Endothelial cell of umbilical vein (primary cell): ENCODE measurements around the gene ERCC2. TPM values are rescaled to one million over a fixed set of nuclear protein-coding genes. Genes with fewer than 3 reads are reported as not detected.

Experiments used
- BruUV-seq: library from RNA; stranded (reverse); fragments of 400-500 nt; replicated peaks from 2 replicates; lab custom pipeline; 2021; lab: Mats Ljungman, UMichigan
- CTCF ChIA-PET: fragments of 300-600, 350-600 bp; sonication (Branson Sonifier 250); formaldehyde crosslinking; loops from one replicate; lab custom pipeline; 2021; ENCODE audit warnings: antibody characterized with exemption, inconsistent platforms; lab: Charles Lee
- POLR2A ChIA-PET: fragments of 300-600, 350-600 bp; sonication (Branson Sonifier 250); formaldehyde crosslinking; loops from one replicate; lab custom pipeline; 2021; ENCODE audit warnings: antibody characterized with exemption, inconsistent platforms; lab: Charles Lee
- DNase-seq: peaks from one replicate; pipeline ENCODE4 v3.0.0-alpha.2; 2011; ENCODE audit warnings: low read depth, low spot score
- FAIRE-seq: peaks from 2 replicates; lab custom pipeline; 2011; peaks lifted over from hg19 to GRCh38; lab: Jason Lieb, UNC
- H2AFZ ChIP-seq: 2 replicates; pipeline ENCODE4 v1.6.0; 2012; ENCODE audit warnings: low read depth, low read length, control low read depth, inconsistent platforms
- H3K27ac ChIP-seq: 2 replicates; pipeline ENCODE4 v1.5.1; 2011; ENCODE audit warnings: low read depth, mild to moderate bottlenecking, control low read depth, low read length, moderate library complexity; ENCODE audit not compliant: insufficient read depth
- H3K27me3 ChIP-seq, 2 experiments: 2 replicates each; pipeline versions ENCODE4 v1.6.0 to v1.6.1; 2011; ENCODE audit warnings: low read length in 2 of 2, mixed read lengths in 1 of 2; ENCODE audit not compliant: control insufficient read depth in 2 of 2, insufficient read depth in 2 of 2
- H3K36me3 ChIP-seq, 2 experiments: 2 replicates in 1 of 2; 3 replicates in 1 of 2; pipeline ENCODE4 v1.5.1; 2011; ENCODE audit warnings: low read length in 2 of 2, mild to moderate bottlenecking in 1 of 2, moderate library complexity in 1 of 2; ENCODE audit not compliant: control insufficient read depth in 2 of 2, insufficient read depth in 2 of 2; ENCODE audit errors: extremely low read depth in 1 of 2
- H3K4me1 ChIP-seq: 3 replicates; pipeline ENCODE4 v1.5.1; 2011; ENCODE audit warnings: mild to moderate bottlenecking, low read length; ENCODE audit not compliant: control insufficient read depth, insufficient read depth; ENCODE audit errors: extremely low read depth
- H3K4me2 ChIP-seq: 2 replicates; pipeline ENCODE4 v1.6.1; 2011; ENCODE audit warnings: low read length, control low read depth, mixed read lengths; ENCODE audit not compliant: insufficient read depth
- H3K4me3 ChIP-seq, 3 experiments: fragments of 200-600 bp in 1 of 3; sonication (generic), shearing (Covaris generic) in 1 of 3; replicated peaks in 1 of 3; 2 replicates each; pipeline ENCODE4 v1.5.1; 2011 to 2016; ENCODE audit warnings: control low read depth in 3 of 3, low read length in 3 of 3, mild to moderate bottlenecking in 2 of 3, inconsistent platforms in 1 of 3, low read depth in 1 of 3, moderate library complexity in 1 of 3; ENCODE audit not compliant: insufficient read depth in 1 of 3
- H3K79me2 ChIP-seq: 2 replicates; pipeline ENCODE4 v1.6.0; 2012; ENCODE audit warnings: low read length, inconsistent platforms; ENCODE audit not compliant: control insufficient read depth, insufficient read depth
- H3K9ac ChIP-seq: replicated peaks from 2 replicates; pipeline ENCODE3; 2011; ENCODE audit warnings: low read length, control low read depth; ENCODE audit not compliant: insufficient read depth; ENCODE audit errors: extremely low read depth
- H3K9me1 ChIP-seq: replicated peaks from 3 replicates; pipeline ENCODE4 v1.6.0; 2011; ENCODE audit warnings: mild to moderate bottlenecking, low read length; ENCODE audit not compliant: control insufficient read depth, insufficient read depth; ENCODE audit errors: extremely low read depth
- H3K9me3 ChIP-seq: replicated peaks from 2 replicates; pipeline ENCODE4 v1.5.1; 2012; ENCODE audit warnings: low read length, inconsistent platforms; ENCODE audit not compliant: control insufficient read depth, insufficient read depth
- H4K20me1 ChIP-seq: replicated peaks from 2 replicates; pipeline ENCODE3; 2011; ENCODE audit warnings: mild to moderate bottlenecking, low read length; ENCODE audit not compliant: control insufficient read depth, insufficient read depth; ENCODE audit errors: extremely low read depth
- EZH2 ChIP-seq: IDR thresholded peaks from 2 replicates; pipeline ENCODE4 v1.6.1; 2012; ENCODE audit warnings: borderline replicate concordance, low read depth, mild to moderate bottlenecking, moderate library complexity, low read length, inconsistent platforms; ENCODE audit not compliant: severe bottlenecking
- FOS ChIP-seq: IDR thresholded peaks from 2 replicates; pipeline ENCODE4 v1.6.1; 2011; ENCODE audit warnings: mild to moderate bottlenecking, low read length, moderate library complexity, borderline replicate concordance; ENCODE audit not compliant: insufficient read depth
- GATA2 ChIP-seq: IDR thresholded peaks from 2 replicates; pipeline ENCODE4 v1.7.0; 2011; ENCODE audit warnings: low read depth, mild to moderate bottlenecking, moderate library complexity, mixed read lengths, low read length; ENCODE audit not compliant: insufficient read length, insufficient read depth
- JUN ChIP-seq: IDR thresholded peaks from 2 replicates; pipeline ENCODE4 v1.6.1; 2011; ENCODE audit warnings: borderline replicate concordance, low read depth; ENCODE audit not compliant: insufficient read length, insufficient read depth
- MYC ChIP-seq: IDR thresholded peaks from one replicate; pipeline ENCODE4 v1.6.1; 2011; ENCODE audit warnings: mild to moderate bottlenecking, low read depth, low read length
- POLR2A ChIP-seq: IDR thresholded peaks from 2 replicates; pipeline ENCODE4 v1.6.1; 2012; ENCODE audit warnings: low read depth, mild to moderate bottlenecking, control low read depth, low read length
- POLR2AphosphoS5 ChIP-seq: IDR thresholded peaks from 2 replicates; pipeline ENCODE4 v1.6.1; 2012; ENCODE audit warnings: low read depth, mild to moderate bottlenecking, control low read depth, low read length, moderate library complexity; ENCODE audit not compliant: insufficient read depth
- dilution Hi-C: fragments of 300-500 bp; cut with MboI; formaldehyde crosslinking; loops from one replicate; pipeline ENCODE4 v1.15.0; 2019; ENCODE audit warnings: low sequenced_read_pairs; ENCODE audit not compliant: extremely low pct_ligation_motif_present
- intact Hi-C: fragments of 100-400 bp; cut with micrococcal nuclease; formaldehyde crosslinking; loops from one replicate; pipeline ENCODE4 v1.10.0; 2022
- polyA plus RNA-seq, 4 experiments: library from polyadenylated mRNA; depleted of rRNA in 3 of 4; stranded (reverse) in 3 of 4; unstranded in 1 of 4; fragments of >200 nt; gene quantifications; 2 replicates each; pipeline versions ENCODE4 v1.2.1 to v1.2.3, GENCODE V29; 2011 to 2012; ENCODE audit warnings: missing spikeins in 1 of 4
- total RNA-seq: library from RNA; stranded (reverse); gene quantifications from 2 replicates; pipeline ENCODE4 v1.2.3, GENCODE V29; 2021
- TF ChIP-seq, protein P1 (sequence below), 2 donors: IDR thresholded peaks; 1 replicate in 1 of 2; 2 replicates in 1 of 2; pipeline ENCODE4 v1.5.1; 2011; ENCODE audit warnings: low read length in 2 of 2, mild to moderate bottlenecking in 2 of 2, moderate library complexity in 2 of 2, control low read depth in 1 of 2, inconsistent platforms in 1 of 2, low read depth in 1 of 2; ENCODE audit not compliant: insufficient read depth in 1 of 2; ENCODE audit errors: extremely low read depth in 1 of 2
- TF ChIP-seq, protein P2 (sequence below): IDR thresholded peaks from 2 replicates; pipeline ENCODE4 v1.6.1; 2011; ENCODE audit not compliant: insufficient read depth, insufficient read length

ERCC2 gene
- total and polyA plus RNA-seq, 2 donors (not counting 3 experiments of a cell fraction or from before 2014, with no cell fraction given) = 59.9 to 61.8 TPM

DNA sequence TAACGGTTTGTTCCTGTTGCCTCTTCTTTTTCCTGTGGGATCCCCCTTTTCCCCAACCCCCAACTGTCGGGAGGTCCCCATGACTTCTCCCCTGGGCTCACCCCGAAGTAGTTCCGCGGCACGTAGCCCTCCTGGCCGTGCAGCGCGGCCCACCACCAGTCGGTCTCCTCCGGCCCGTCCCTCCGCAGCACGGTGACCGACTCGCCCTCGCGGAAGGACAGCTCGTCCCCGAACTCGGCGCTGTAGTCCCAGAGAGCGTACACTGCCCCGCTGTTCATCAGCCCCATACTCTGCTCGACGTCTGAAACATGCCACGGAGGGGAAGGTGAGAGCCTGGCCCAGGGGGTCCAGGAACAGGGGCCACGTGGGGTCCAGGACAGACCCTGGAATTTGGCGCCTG is 12.1 kb upstream of the ERCC2 start:
- no peaks in the 10 kb centered on the region for H3K9me1 ChIP-seq
- H4K20me1 ChIP-seq = no peaks in the 10 kb centered on the region
- peaks cover 8% of the 10 kb centered on the region for H3K4me1 ChIP-seq
- H3K27me3 ChIP-seq = peaks cover 0 to 3% of the 10 kb centered on the region in 2 experiments
- H3K27ac ChIP-seq = no peak overlapping the region
- TF ChIP-seq FOS (no peak), JUN (no peak), POLR2A (no peak), EZH2 (no peak), POLR2AphosphoS5 (no peak), MYC (no peak), GATA2 (no peak)
- TF ChIP-seq, protein P1, sequence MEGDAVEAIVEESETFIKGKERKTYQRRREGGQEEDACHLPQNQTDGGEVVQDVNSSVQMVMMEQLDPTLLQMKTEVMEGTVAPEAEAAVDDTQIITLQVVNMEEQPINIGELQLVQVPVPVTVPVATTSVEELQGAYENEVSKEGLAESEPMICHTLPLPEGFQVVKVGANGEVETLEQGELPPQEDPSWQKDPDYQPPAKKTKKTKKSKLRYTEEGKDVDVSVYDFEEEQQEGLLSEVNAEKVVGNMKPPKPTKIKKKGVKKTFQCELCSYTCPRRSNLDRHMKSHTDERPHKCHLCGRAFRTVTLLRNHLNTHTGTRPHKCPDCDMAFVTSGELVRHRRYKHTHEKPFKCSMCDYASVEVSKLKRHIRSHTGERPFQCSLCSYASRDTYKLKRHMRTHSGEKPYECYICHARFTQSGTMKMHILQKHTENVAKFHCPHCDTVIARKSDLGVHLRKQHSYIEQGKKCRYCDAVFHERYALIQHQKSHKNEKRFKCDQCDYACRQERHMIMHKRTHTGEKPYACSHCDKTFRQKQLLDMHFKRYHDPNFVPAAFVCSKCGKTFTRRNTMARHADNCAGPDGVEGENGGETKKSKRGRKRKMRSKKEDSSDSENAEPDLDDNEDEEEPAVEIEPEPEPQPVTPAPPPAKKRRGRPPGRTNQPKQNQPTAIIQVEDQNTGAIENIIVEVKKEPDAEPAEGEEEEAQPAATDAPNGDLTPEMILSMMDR (IDR thresholded peaks at IDR 0.05; ENCODE audit: extremely low read depth in 1 of 2, insufficient read depth in 1 of 2, low read depth in 1 of 2, low read length in 2 of 2) = no peak
- TF ChIP-seq, protein P2, sequence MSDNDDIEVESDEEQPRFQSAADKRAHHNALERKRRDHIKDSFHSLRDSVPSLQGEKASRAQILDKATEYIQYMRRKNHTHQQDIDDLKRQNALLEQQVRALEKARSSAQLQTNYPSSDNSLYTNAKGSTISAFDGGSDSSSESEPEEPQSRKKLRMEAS = no peak
- FAIRE-seq (no peak), DNase-seq (no peak)
- no peaks in the 10 kb centered on the region for H3K79me2 ChIP-seq
- intact Hi-C loops (no loop called here), dilution Hi-C loops (no loop called here)
- no peak overlapping the region for H3K4me3 ChIP-seq
- no peak overlapping the region for H2AFZ ChIP-seq
- BruUV-seq = no TSS peak
- H3K36me3 ChIP-seq = no peaks in the 10 kb centered on the region
- no peaks in the 10 kb centered on the region for H3K9me3 ChIP-seq
- no peak overlapping the region for H3K4me2 ChIP-seq
- ChIA-PET POLR2A (no interaction called here), CTCF (no interaction called here)
- no peak overlapping the region for H3K9ac ChIP-seq
